AG04449 (cell line): ENCODE measurements around the gene ZNF836.

Experiments
- CTCF ChIA-PET: fragments of 350-600 bp; formaldehyde crosslinking; extraction: SDS; loops from one replicate; lab custom pipeline; 2021; ENCODE audit warnings: antibody characterized with exemption; lab: Yijun Ruan, JAX
- POLR2A ChIA-PET: fragments of 400-600, 350-600 bp; formaldehyde crosslinking; extraction: SDS; loops from one replicate; lab custom pipeline; 2020; ENCODE audit warnings: antibody characterized with exemption, inconsistent platforms; lab: Yijun Ruan, JAX
- DNase-seq: peaks from one replicate; pipeline ENCODE4 v3.0.0-alpha.2; 2010; ENCODE audit warnings: low read depth, low spot score
- H3K4me3 ChIP-seq: 2 replicates; pipeline ENCODE4 v1.5.1; 2011; ENCODE audit warnings: low read depth, mild to moderate bottlenecking, control low read depth, low read length
- CTCF ChIP-seq: IDR thresholded peaks from one replicate; pipeline ENCODE4 v1.5.1; 2011; ENCODE audit warnings: mild to moderate bottlenecking, moderate library complexity, low read length, control low read depth, inconsistent platforms; ENCODE audit not compliant: insufficient read depth; ENCODE audit errors: missing control alignments

The ZNF836 gene

DNA sequence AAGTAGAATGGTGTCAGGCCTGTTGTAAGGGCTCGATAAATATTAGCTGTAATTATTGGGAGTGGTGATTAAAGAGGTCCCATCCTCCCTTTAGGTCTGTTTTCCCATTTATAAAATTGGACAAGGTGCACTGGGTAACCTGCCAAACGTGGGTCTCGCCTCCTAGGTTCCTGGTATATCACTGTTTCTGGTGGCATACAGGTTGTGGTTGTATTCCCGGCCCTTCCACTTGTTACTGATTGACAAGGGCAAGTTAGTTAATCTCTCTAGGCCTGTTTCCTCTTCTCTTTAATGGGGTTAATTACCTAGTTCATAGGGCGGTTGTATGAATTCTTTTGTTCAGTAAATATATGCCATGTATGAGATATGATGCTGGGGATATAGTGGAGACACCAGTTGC is 20.0 kb upstream of the ZNF836 start:
- H3K4me3 ChIP-seq, result peak overlapping the region; percentile 96
- ChIA-PET POLR2A (interaction anchor here (0.8 kb wide), 1 partner anchor 8 kb away, joined by 3 read pairs; no protein-coding TSS in a partner anchor), CTCF (no interaction called here)
- no peak for TF ChIP-seq CTCF
- no peak for DNase-seq

DNA sequence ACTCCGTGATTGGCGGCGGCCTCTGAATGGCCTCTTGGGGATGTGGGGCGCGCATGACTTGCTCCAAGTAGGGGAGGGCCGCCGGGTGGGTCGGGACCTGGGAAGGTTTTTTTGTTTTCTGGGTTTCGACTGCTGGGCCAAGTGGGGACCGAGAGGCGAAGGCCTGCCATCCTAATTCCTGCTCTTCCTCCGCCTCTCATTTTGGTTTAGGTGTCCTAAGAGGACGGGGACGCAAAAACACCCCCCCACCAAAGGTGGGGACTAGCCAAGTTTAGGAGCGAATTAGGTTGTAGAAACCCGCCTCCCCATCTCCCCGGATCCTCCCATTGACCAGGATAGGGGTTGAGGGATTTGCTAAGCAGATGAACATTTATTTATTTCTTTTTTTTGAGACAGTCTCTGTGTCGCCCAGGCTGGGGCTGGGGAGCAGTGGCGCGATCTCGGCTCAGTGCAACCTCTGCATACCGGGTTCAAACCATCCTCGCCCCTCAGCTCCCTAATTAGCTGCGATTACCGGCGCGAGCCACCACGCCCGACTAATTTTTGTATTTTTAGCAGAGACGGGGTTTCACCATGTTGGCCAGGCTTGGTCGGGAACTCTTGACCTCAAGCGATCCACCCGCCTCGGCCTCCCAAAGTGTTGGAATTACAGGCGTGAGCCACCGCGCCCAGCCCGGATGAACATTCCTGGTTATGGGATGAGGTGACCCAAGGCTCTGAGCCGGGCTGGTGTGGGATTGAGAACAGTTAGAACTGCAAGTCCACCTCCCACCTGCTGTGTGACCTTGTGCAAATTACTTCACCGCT is 19.3 kb upstream of the ZNF836 start:
- no peak for DNase-seq
- POLR2A ChIA-PET, result interaction anchor here (0.8 kb wide), 1 partner anchor 9 kb away, joined by 3 read pairs; no protein-coding TSS in a partner anchor
- TF ChIP-seq CTCF, result no peak
- CTCF ChIA-PET, result no interaction called here
- H3K4me3 ChIP-seq, result peak overlapping the region; percentile 96

- peak within 1 kb of the TSS; percentile 96 for H3K4me3 ChIP-seq
- DNase-seq, result peak; percentile 100
- TF ChIP-seq CTCF, result no peak
- ChIA-PET POLR2A (interaction anchor here (0.6 to 2.1 kb wide), 5 partner anchors 10 to 49 kb away, joined by 3 to 13 read pairs (median 6); no protein-coding TSS in a partner anchor), CTCF (interaction anchor here (0.8 to 1.5 kb wide), 2 partner anchors 48 to 51 kb away, joined by 3 to 9 read pairs; partner anchors contain the start of gene ZNF616)
Observed at GRCh38 chr19:52189735-52190486, 18.5 kb upstream of the ZNF836 start, which contains the start of gene PPP2R1A. PPP2R1A (plus strand) TSS chr19:52190052; CDS start chr19:52190097, 45 bp downstream.

- peak overlapping the region; percentile 55 for H3K4me3 ChIP-seq
- TF ChIP-seq CTCF, result no peak
- no peak for DNase-seq
- ChIA-PET CTCF (interaction anchor here (0.8 to 1.5 kb wide), 2 partner anchors 49 to 50 kb away, joined by 3 to 9 read pairs; partner anchors contain the start of gene ZNF616), POLR2A (interaction anchor here (0.6 to 2.1 kb wide), 6 partner anchors 10 to 48 kb away, joined by 3 to 13 read pairs (median 4); no protein-coding TSS in a partner anchor)
Observed at GRCh38 chr19:52188822-52189734, 17.7 kb upstream of the ZNF836 start.

DNA sequence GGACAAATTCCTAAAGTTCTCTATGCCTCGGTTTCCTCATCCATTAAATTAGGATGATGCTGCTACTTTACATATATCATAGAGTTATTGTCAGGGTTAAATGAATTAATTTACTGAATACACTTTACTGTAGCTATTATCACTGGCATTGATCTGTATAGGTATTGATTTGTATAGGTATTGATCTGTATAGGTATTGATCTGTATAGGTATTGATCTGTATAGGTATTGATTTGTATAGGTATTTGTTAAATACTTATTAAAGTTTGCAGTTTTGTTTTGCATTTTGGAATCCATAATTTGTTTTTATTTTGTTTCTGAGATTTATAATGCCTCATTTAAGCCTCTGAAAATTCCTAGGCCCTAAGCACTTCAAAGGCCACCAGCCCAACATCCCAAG is 16.0 kb upstream of the ZNF836 start:
- ChIA-PET CTCF (no interaction called here), POLR2A (no interaction called here)
- no peak for DNase-seq
- no peak for TF ChIP-seq CTCF
- H3K4me3 ChIP-seq, result no peak overlapping the region
